ENCODE measurements around the gene SSPN. TPM values are rescaled to one million over a fixed set of nuclear protein-coding genes. Genes with fewer than 3 reads are reported as not detected.
A peak's percentile ranks its signal among the peaks of the same experiment; 100 is the strongest.
"Not testable (repeated sequence)": the region's sequence is repeated elsewhere in the genome, so short reads cannot be mapped to it uniquely, and the experiment has no call there.

The SSPN gene
- total RNA-seq, 4 donors from 2014 or later = 31.5 to 76.7 (median 45.0) TPM

- intact Hi-C loops (cut with DNase I; ENCODE audit: low total_unique reads) = no loop called here
- H3K4me3 ChIP-seq = no peak overlapping the region
- no peaks in the 10 kb centered on the region for H3K36me3 ChIP-seq
- DNase-seq = no peak
- H3K27ac ChIP-seq = no peak overlapping the region
- H3K9me3 ChIP-seq = no peaks in the 10 kb centered on the region
- TF ChIP-seq CTCF (IDR thresholded peaks at IDR 0.05) = no peak
- TF ChIP-seq POLR2A (IDR thresholded peaks at IDR 0.05) = no peak
- no peaks in the 10 kb centered on the region for H3K27me3 ChIP-seq
- no peaks in the 10 kb centered on the region for H3K4me1 ChIP-seq
Observed at GRCh38 chr12:26231921-26232320, 36.5 kb downstream of the SSPN start.

- Histone ChIP-seq H3K27me3 (no peaks in the 10 kb centered on the region), H3K27ac (peak overlapping the region in 1 of 2 donors; percentile 29), H3K36me3 (no peaks in the 10 kb centered on the region), H3K4me3 (no peak overlapping the region), H3K4me1 (no peaks in the 10 kb centered on the region), H3K9me3 (no peaks in the 10 kb centered on the region)
- intact Hi-C loops (cut with DNase I; ENCODE audit: low total_unique reads) = no loop called here
- no peak for DNase-seq
- no peak for TF ChIP-seq CTCF (IDR thresholded peaks at IDR 0.05)
- no peak for TF ChIP-seq POLR2A (IDR thresholded peaks at IDR 0.05)
Observed at GRCh38 chr12:26233631-26234030, 38.3 kb downstream of the SSPN start.

- intact Hi-C loops (cut with DNase I; ENCODE audit: low total_unique reads) = not testable (repeated sequence)
Observed at GRCh38 chr12:26235465-26235864, 40.1 kb downstream of the SSPN start.

GRCh38 chr12:26238341-26239121 lies 43.2 kb downstream of the SSPN start:
- Histone ChIP-seq H3K9me3 (no peaks in the 10 kb centered on the region), H3K4me1 (no peaks in the 10 kb centered on the region), H3K27ac (no peak overlapping the region), H3K36me3 (no peaks in the 10 kb centered on the region), H3K27me3 (no peaks in the 10 kb centered on the region), H3K4me3 (no peak overlapping the region)
- TF ChIP-seq CTCF (IDR thresholded peaks at IDR 0.05) (no peak), POLR2A (IDR thresholded peaks at IDR 0.05) (no peak)
- intact Hi-C loops (cut with DNase I; ENCODE audit: low total_unique reads) = no loop called here
- no peak for DNase-seq

More at GRCh38 chr12:26235465-26235864, 40.1 kb downstream of the SSPN start:
- H3K36me3 ChIP-seq, H3K27me3 ChIP-seq, H3K4me3 ChIP-seq, H3K27ac ChIP-seq, H3K4me1 ChIP-seq, DNase-seq, H3K9me3 ChIP-seq: not testable (repeated sequence)

- H3K36me3 ChIP-seq = no peaks in the 10 kb centered on the region
- no peaks in the 10 kb centered on the region for H3K4me1 ChIP-seq
- no peaks in the 10 kb centered on the region for H3K27me3 ChIP-seq
- no peak for TF ChIP-seq POLR2A (IDR thresholded peaks at IDR 0.05)
- no peak for TF ChIP-seq CTCF (IDR thresholded peaks at IDR 0.05)
- H3K9me3 ChIP-seq = no peaks in the 10 kb centered on the region
- no peak overlapping the region for H3K27ac ChIP-seq
- peak; percentile 41 to 61 for DNase-seq
- intact Hi-C loops (cut with DNase I; ENCODE audit: low total_unique reads) = no loop called here
- H3K4me3 ChIP-seq = no peak overlapping the region
Observed at GRCh38 chr12:26239122-26239851, 43.9 kb downstream of the SSPN start.
